CD4-positive, alpha-beta T cell (primary cell): ENCODE measurements around the gene EAF2. TPM values are rescaled to one million over a fixed set of nuclear protein-coding genes. Genes with fewer than 3 reads are reported as not detected.

Experiments
- ATAC-seq: fragments of 200-7000 bp; cut with Tn5 transposase; one replicate; pipeline ENCODE4 v1.10.0; 2022; ENCODE audit warnings: mild to moderate bottlenecking; ENCODE audit not compliant: poor library complexity
- CTCF ChIA-PET: fragments of 350-600 bp; sonication (Branson Sonifier 250); formaldehyde crosslinking; loops from one replicate; lab custom pipeline; 2021; ENCODE audit warnings: antibody characterized with exemption, inconsistent platforms; lab: Charles Lee
- POLR2A ChIA-PET: fragments of 350-600 bp; sonication (Branson Sonifier 250); formaldehyde crosslinking; loops from one replicate; lab custom pipeline; 2021; ENCODE audit warnings: antibody characterized with exemption, inconsistent platforms; lab: Charles Lee
- DNase-seq, 14 experiments: peaks; one replicate each; pipeline ENCODE4 v3.0.0-alpha.2; 2013 to 2020; ENCODE audit warnings: mixed read lengths in 2 of 14
- H3K27ac ChIP-seq, 2 donors: one replicate each; pipeline versions ENCODE4 v1.5.1 to v1.7.0; 2013; ENCODE audit warnings: low read length in 2 of 2, low read depth in 1 of 2, mild to moderate bottlenecking in 1 of 2
- H3K27me3 ChIP-seq, 2 experiments: 1 replicate in 1 of 2; 2 replicates in 1 of 2; pipeline versions ENCODE4 v1.6.1 to v1.7.0; 2013; ENCODE audit warnings: low read length in 2 of 2, control low read depth in 1 of 2, mild to moderate bottlenecking in 1 of 2, moderate library complexity in 1 of 2; ENCODE audit not compliant: insufficient read depth in 2 of 2, control insufficient read depth in 1 of 2
- H3K36me3 ChIP-seq: one replicate; pipeline ENCODE4 v1.6.1; 2013; ENCODE audit warnings: low read length, control low read depth; ENCODE audit not compliant: insufficient read depth
- H3K4me1 ChIP-seq: one replicate; pipeline ENCODE4 v1.6.1; 2013; ENCODE audit warnings: low read length, control low read depth; ENCODE audit not compliant: insufficient read depth
- H3K4me3 ChIP-seq: one replicate; pipeline ENCODE4 v1.5.1; 2013; ENCODE audit warnings: mild to moderate bottlenecking, low read length, moderate library complexity
- H3K9me3 ChIP-seq, 2 experiments: 1 replicate in 1 of 2; 2 replicates in 1 of 2; pipeline versions ENCODE4 v1.6.1 to v1.7.0; 2013; ENCODE audit warnings: low read length in 2 of 2, mild to moderate bottlenecking in 2 of 2, control low read depth in 1 of 2, moderate library complexity in 1 of 2; ENCODE audit not compliant: control insufficient read depth in 1 of 2, insufficient read depth in 1 of 2
- H3K27ac Mint-ChIP-seq: one replicate; pipeline ENCODE4 v1.8.0; 2020; ENCODE audit warnings: mixed read lengths
- H3K27me3 Mint-ChIP-seq: one replicate; pipeline ENCODE4 v1.8.0; 2021; ENCODE audit warnings: mixed read lengths
- H3K36me3 Mint-ChIP-seq: one replicate; pipeline ENCODE4 v1.8.0; 2021; ENCODE audit warnings: low read depth, mixed read lengths
- H3K4me1 Mint-ChIP-seq: one replicate; pipeline ENCODE4 v1.8.0; 2021; ENCODE audit warnings: low read depth, mixed read lengths
- H3K4me3 Mint-ChIP-seq: one replicate; pipeline ENCODE4 v1.8.0; 2020; ENCODE audit warnings: mild to moderate bottlenecking, mixed read lengths
- H3K9me3 Mint-ChIP-seq: one replicate; pipeline ENCODE4 v1.8.0; 2020; ENCODE audit warnings: mixed read lengths
- CTCF ChIP-seq: fragments of 200-600 bp; IDR thresholded peaks from one replicate; pipeline ENCODE4 v1.8.0; 2022; ENCODE audit warnings: antibody characterized with exemption, mild to moderate bottlenecking
- intact Hi-C, 2 experiments: fragments of 100-400 bp; cut with DNase I in 1 of 2; cut with micrococcal nuclease in 1 of 2; formaldehyde crosslinking; loops; one replicate each; pipeline versions ENCODE4 v1.15.1 to v1.9.0; 2023 to 2025; cut with DNase I, micrococcal nuclease
- total RNA-seq, 174 experiments: library from RNA in 2 of 174; stranded (reverse) in 2 of 174; gene quantifications; one replicate each; pipeline ENCODE4 v1.2.3 and lab custom pipeline; 2021 to 2026

Gene EAF2
- total RNA-seq, 2 experiments from 2014 or later = 3.7 to 4.4 TPM

GRCh38 chr3:121871430-121871829 is 36.4 kb downstream of the EAF2 start:
- Mint-ChIP-seq H3K4me3 (no peak overlapping the region), H3K36me3 (peaks cover 8% of the 10 kb centered on the region), H3K4me1 (no peaks in the 10 kb centered on the region), H3K27ac (no peak overlapping the region), H3K27me3 (no peaks in the 10 kb centered on the region), H3K9me3 (no peaks in the 10 kb centered on the region)
- Histone ChIP-seq H3K27me3 (no peaks in the 10 kb centered on the region), H3K9me3 (no peaks in the 10 kb centered on the region), H3K4me3 (no peak overlapping the region), H3K36me3 (no peaks in the 10 kb centered on the region), H3K4me1 (no peaks in the 10 kb centered on the region), H3K27ac (no peak overlapping the region)
- no peak for TF ChIP-seq CTCF
- ChIA-PET POLR2A (no interaction called here), CTCF (no interaction called here)
- ATAC-seq (no peak), DNase-seq (no peak)
- intact Hi-C loops = no loop called here

GRCh38 chr3:121878411-121878810 is 43.4 kb downstream of the EAF2 start:
- Mint-ChIP-seq H3K36me3 (peaks cover 1% of the 10 kb centered on the region), H3K9me3 (no peaks in the 10 kb centered on the region), H3K27ac (no peak overlapping the region), H3K27me3 (no peaks in the 10 kb centered on the region), H3K4me1 (no peaks in the 10 kb centered on the region), H3K4me3 (no peak overlapping the region)
- ATAC-seq = no peak
- no peak for DNase-seq
- no peak for TF ChIP-seq CTCF
- H3K4me1 ChIP-seq = no peaks in the 10 kb centered on the region
- no peaks in the 10 kb centered on the region for H3K36me3 ChIP-seq
- no peak overlapping the region for H3K27ac ChIP-seq
- no peak overlapping the region for H3K4me3 ChIP-seq
- POLR2A ChIA-PET = no interaction called here
- intact Hi-C loops = no loop called here
- H3K9me3 ChIP-seq = no peaks in the 10 kb centered on the region
- CTCF ChIA-PET = no interaction called here
- H3K27me3 ChIP-seq = no peaks in the 10 kb centered on the region

- no peaks in the 10 kb centered on the region for H3K36me3 ChIP-seq
- no peak for TF ChIP-seq CTCF
- Mint-ChIP-seq H3K27ac (no peak overlapping the region), H3K9me3 (no peaks in the 10 kb centered on the region), H3K36me3 (peaks cover 9% of the 10 kb centered on the region), H3K27me3 (no peaks in the 10 kb centered on the region), H3K4me3 (no peak overlapping the region), H3K4me1 (no peaks in the 10 kb centered on the region)
- no peaks in the 10 kb centered on the region for H3K27me3 ChIP-seq
- H3K4me1 ChIP-seq = no peaks in the 10 kb centered on the region
- CTCF ChIA-PET = no interaction called here
- no peak overlapping the region for H3K4me3 ChIP-seq
- no peak overlapping the region for H3K27ac ChIP-seq
- DNase-seq (peak in 1 of 14 experiments; percentile 5), ATAC-seq (no peak)
- intact Hi-C loops = no loop called here
- POLR2A ChIA-PET = no interaction called here
- H3K9me3 ChIP-seq = no peaks in the 10 kb centered on the region
Measured at GRCh38 chr3:121883507-121883906, 48.5 kb downstream of the EAF2 start.
